Gastroesophageal sphincter (tissue), 3 donors: Measurements from ENCODE around the gene RNF148.

Source experiments
- EP300 ChIP-seq: sonication (generic); formaldehyde crosslinking; IDR thresholded peaks from one replicate; pipeline ENCODE4 v1.6.1; 2017; ENCODE audit warnings: antibody characterized with exemption, mild to moderate bottlenecking
- POLR2A ChIP-seq, 2 donors: fragments of 450-650 bp; IDR thresholded peaks; one replicate each; pipeline ENCODE4 v1.6.1; 2017; ENCODE audit warnings: antibody characterized with exemption in 2 of 2, mild to moderate bottlenecking in 2 of 2, moderate library complexity in 1 of 2
- POLR2AphosphoS5 ChIP-seq: sonication (generic); formaldehyde crosslinking; IDR thresholded peaks from one replicate; pipeline ENCODE4 v1.6.1; 2017; ENCODE audit warnings: antibody characterized with exemption
- TF ChIP-seq, protein P1 (sequence below), 4 experiments: fragments of 200-600 bp in 2 of 4; fragments of 450-650 bp in 2 of 4; sonication (generic) in 1 of 4; IDR thresholded peaks; one replicate each; pipeline ENCODE4 v1.5.1; 2017 to 2019; ENCODE audit warnings: antibody characterized with exemption in 4 of 4, mild to moderate bottlenecking in 2 of 4, moderate library complexity in 2 of 4

DNA sequence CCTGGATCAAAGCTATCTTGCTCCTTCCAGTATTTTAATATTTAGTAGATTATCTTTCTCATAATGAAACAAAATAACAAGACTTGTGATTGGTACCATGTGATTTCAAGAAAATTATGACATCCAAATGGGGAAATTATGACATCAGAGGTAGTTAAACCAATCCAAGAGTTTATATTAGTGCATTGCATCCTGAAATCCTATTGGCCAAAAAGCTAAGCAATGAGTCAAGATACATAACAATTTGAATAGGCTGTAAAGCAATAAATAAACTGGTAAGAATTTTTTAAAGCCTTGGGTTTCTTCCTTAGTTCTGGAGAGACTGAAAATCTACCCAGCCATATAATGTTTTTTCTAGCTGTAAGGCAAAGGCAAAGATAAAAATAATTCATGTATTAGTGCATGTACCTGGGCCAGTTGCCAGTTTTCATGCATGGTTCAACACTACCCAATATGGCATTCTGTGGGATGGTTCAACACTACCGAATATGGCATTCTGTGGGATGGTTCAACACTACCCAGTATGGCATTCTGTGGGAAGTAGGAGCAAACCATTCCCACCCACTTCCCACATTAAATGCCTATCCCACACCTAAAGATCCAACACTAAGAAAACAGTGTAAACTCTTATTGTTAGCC, at the start of gene RNF148:
- TF ChIP-seq, protein P1, sequence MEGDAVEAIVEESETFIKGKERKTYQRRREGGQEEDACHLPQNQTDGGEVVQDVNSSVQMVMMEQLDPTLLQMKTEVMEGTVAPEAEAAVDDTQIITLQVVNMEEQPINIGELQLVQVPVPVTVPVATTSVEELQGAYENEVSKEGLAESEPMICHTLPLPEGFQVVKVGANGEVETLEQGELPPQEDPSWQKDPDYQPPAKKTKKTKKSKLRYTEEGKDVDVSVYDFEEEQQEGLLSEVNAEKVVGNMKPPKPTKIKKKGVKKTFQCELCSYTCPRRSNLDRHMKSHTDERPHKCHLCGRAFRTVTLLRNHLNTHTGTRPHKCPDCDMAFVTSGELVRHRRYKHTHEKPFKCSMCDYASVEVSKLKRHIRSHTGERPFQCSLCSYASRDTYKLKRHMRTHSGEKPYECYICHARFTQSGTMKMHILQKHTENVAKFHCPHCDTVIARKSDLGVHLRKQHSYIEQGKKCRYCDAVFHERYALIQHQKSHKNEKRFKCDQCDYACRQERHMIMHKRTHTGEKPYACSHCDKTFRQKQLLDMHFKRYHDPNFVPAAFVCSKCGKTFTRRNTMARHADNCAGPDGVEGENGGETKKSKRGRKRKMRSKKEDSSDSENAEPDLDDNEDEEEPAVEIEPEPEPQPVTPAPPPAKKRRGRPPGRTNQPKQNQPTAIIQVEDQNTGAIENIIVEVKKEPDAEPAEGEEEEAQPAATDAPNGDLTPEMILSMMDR (IDR thresholded peaks at IDR 0.05): no peak
- no peak for TF ChIP-seq POLR2AphosphoS5
- TF ChIP-seq POLR2A (IDR thresholded peaks at IDR 0.05): no peak
- no peak for TF ChIP-seq EP300
